ENCODE measurements around the gene SUSD6.

DNA sequence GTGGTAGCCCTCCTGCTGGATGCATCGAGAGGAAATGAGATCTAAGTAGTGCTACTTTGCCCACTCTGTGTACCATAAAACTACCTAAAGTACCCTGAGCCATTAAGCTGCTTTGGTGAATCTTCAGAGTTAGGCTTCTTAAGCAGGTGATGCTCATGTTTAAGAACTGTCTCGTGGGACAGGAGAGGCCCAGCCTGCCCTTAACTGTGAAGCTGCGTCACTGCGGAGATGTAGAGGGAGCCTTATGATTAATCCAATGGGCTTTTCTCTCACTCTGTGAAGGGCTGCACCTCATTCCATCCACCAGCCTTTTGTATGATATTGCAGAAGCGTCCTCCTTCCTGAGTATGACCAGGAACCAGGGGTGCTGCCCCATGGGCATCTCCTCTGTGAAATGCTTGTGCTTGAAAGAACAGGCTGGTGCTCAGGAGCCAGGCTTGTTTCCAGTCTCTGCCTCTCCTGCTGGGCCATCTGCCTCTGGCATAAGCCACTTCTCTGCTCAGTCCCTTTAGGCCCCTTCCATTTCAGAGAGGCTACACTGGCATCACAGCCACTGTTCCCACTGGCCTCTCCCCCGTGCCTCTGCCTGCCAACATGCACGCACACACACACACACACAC lies 30.0 kb upstream of the SUSD6 start:
- TF ChIP-seq POLR2A (IDR thresholded peaks at IDR 0.05) (no peak), POLR2AphosphoS5 (IDR thresholded peaks at IDR 0.05) (no peak)
- TF ChIP-seq, protein P1, sequence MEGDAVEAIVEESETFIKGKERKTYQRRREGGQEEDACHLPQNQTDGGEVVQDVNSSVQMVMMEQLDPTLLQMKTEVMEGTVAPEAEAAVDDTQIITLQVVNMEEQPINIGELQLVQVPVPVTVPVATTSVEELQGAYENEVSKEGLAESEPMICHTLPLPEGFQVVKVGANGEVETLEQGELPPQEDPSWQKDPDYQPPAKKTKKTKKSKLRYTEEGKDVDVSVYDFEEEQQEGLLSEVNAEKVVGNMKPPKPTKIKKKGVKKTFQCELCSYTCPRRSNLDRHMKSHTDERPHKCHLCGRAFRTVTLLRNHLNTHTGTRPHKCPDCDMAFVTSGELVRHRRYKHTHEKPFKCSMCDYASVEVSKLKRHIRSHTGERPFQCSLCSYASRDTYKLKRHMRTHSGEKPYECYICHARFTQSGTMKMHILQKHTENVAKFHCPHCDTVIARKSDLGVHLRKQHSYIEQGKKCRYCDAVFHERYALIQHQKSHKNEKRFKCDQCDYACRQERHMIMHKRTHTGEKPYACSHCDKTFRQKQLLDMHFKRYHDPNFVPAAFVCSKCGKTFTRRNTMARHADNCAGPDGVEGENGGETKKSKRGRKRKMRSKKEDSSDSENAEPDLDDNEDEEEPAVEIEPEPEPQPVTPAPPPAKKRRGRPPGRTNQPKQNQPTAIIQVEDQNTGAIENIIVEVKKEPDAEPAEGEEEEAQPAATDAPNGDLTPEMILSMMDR (IDR thresholded peaks at IDR 0.05), result no peak

Data from prostate gland (tissue), 2 donors.